OCI-M2 (cell line): Measurements from ENCODE around the gene LITAF.

Source experiments
- DNase-seq: peaks from one replicate; lab custom pipeline; 2025; ENCODE audit not compliant: unreplicated experiment; lab: John Stamatoyannopoulos, UW

LITAF gene

GRCh38 chr16:11554053-11554452 lies 32.7 kb downstream of the LITAF start:
- no peak for DNase-seq

- DNase-seq: no peak
Observed at GRCh38 chr16:11553371-11553770, 33.3 kb downstream of the LITAF start.

GRCh38 chr16:11552440-11552839 lies 34.3 kb downstream of the LITAF start:
- no peak for DNase-seq

GRCh38 chr16:11551842-11552241 lies 34.9 kb downstream of the LITAF start:
- no peak for DNase-seq

GRCh38 chr16:11550791-11551498 lies 35.8 kb downstream of the LITAF start:
- DNase-seq: no peak

- DNase-seq: no peak
Observed at GRCh38 chr16:11547118-11547916, 39.4 kb downstream of the LITAF start.

- DNase-seq: no peak
Observed at GRCh38 chr16:11546608-11547061, 40.1 kb downstream of the LITAF start.

- no peak for DNase-seq
Observed at GRCh38 chr16:11543661-11544393, 42.9 kb downstream of the LITAF start.

- no peak for DNase-seq
Observed at GRCh38 chr16:11542069-11542744, 44.5 kb downstream of the LITAF start.

GRCh38 chr16:11539641-11540050 lies 47.1 kb downstream of the LITAF start:
- DNase-seq: no peak

GRCh38 chr16:11538880-11539279 lies 47.8 kb downstream of the LITAF start:
- no peak for DNase-seq

- no peak for DNase-seq
Observed at GRCh38 chr16:11536104-11536866, 50.4 kb downstream of the LITAF start.

- no peak for DNase-seq
Observed at GRCh38 chr16:11535494-11535893, 51.2 kb downstream of the LITAF start.

GRCh38 chr16:11534262-11534661 lies 52.5 kb downstream of the LITAF start:
- no peak for DNase-seq

GRCh38 chr16:11533588-11533987 lies 53.1 kb downstream of the LITAF start:
- DNase-seq: no peak

GRCh38 chr16:11530171-11530940 lies 56.4 kb downstream of the LITAF start:
- DNase-seq: no peak

GRCh38 chr16:11529285-11529684 lies 57.4 kb downstream of the LITAF start:
- DNase-seq: no peak

GRCh38 chr16:11528053-11528452 lies 58.7 kb downstream of the LITAF start:
- no peak for DNase-seq

- no peak for DNase-seq
Observed at GRCh38 chr16:11526655-11527350, 59.9 kb downstream of the LITAF start.
